ENCODE measurements around the gene LCLAT1. TPM values are rescaled to one million over a fixed set of nuclear protein-coding genes. Genes with fewer than 3 reads are reported as not detected.

Gene LCLAT1
- total RNA-seq, 1 experiment from 2014 or later = 32.9 TPM

GRCh38 chr2:30427606-30428347 lies 19.3 kb upstream of the LCLAT1 start:
- H3K79me2 ChIP-seq (ENCODE audit: insufficient read depth, low read length) = no peaks in the 10 kb centered on the region
- no peak overlapping the region for H2BK5ac ChIP-seq (ENCODE audit: insufficient read length, low read length)
- H4K8ac ChIP-seq (replicated peaks; ENCODE audit: insufficient read length, low read depth, low read length) = no peak overlapping the region
- Mint-ChIP-seq H3K4me3 (no peak overlapping the region), H3K9me3 (peaks cover 0 to 3% of the 10 kb centered on the region in 2 experiments; a peak in 1 of 5 replicates), H3K4me1 (peaks cover 0 to under 1% of the 10 kb centered on the region in 2 experiments; a peak in 1 of 4 replicates), H3K27me3 (ENCODE audit: low read depth) (no peaks in the 10 kb centered on the region), H3K36me3 (ENCODE audit: insufficient read depth in 1 of 3, low read depth in 3 of 3) (no peaks in the 10 kb centered on the region; a peak in 1 of 7 replicates), H3K27ac (no peak overlapping the region)
- H2BK20ac ChIP-seq (ENCODE audit: low read depth, low read length, poor library complexity, severe bottlenecking) = no peak overlapping the region
- H3K4me1 ChIP-seq (ENCODE audit: insufficient read depth, low read length) = no peaks in the 10 kb centered on the region
- H2BK12ac ChIP-seq (ENCODE audit: insufficient read length, low read depth, low read length) = no peak overlapping the region
- no peak overlapping the region for H3K27ac ChIP-seq (ENCODE audit: insufficient read length, low read depth, low read length)
- H3T11ph ChIP-seq (ENCODE audit: low read length) = no peak overlapping the region
- H4K20me1 ChIP-seq (ENCODE audit: control insufficient read depth, insufficient read depth, insufficient read length) = no peaks in the 10 kb centered on the region
- H3K23me2 ChIP-seq (ENCODE audit: insufficient read length, low read depth, low read length, poor library complexity, severe bottlenecking) = no peaks in the 10 kb centered on the region
- H3K4me2 ChIP-seq (ENCODE audit: insufficient read depth, insufficient read length, low read length) = no peak overlapping the region
- H2BK120ac ChIP-seq (ENCODE audit: low read depth, low read length, poor library complexity, severe bottlenecking) = no peak overlapping the region
- no peak overlapping the region for H3K4ac ChIP-seq (ENCODE audit: low read depth, low read length)
- no peak overlapping the region for H3K14ac ChIP-seq (ENCODE audit: insufficient read depth, low read length)
- TF ChIP-seq, protein P1, sequence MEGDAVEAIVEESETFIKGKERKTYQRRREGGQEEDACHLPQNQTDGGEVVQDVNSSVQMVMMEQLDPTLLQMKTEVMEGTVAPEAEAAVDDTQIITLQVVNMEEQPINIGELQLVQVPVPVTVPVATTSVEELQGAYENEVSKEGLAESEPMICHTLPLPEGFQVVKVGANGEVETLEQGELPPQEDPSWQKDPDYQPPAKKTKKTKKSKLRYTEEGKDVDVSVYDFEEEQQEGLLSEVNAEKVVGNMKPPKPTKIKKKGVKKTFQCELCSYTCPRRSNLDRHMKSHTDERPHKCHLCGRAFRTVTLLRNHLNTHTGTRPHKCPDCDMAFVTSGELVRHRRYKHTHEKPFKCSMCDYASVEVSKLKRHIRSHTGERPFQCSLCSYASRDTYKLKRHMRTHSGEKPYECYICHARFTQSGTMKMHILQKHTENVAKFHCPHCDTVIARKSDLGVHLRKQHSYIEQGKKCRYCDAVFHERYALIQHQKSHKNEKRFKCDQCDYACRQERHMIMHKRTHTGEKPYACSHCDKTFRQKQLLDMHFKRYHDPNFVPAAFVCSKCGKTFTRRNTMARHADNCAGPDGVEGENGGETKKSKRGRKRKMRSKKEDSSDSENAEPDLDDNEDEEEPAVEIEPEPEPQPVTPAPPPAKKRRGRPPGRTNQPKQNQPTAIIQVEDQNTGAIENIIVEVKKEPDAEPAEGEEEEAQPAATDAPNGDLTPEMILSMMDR (conservative IDR thresholded peaks at IDR 0.05) = no peak
- no CpG with 5 or more reads among the region's 8 CpGs for WGBS (ENCODE audit: extremely low coverage, insufficient read length, low lambda C conversion rate)
- H2AFZ ChIP-seq (ENCODE audit: low read length) = no peak overlapping the region
- no peaks in the 10 kb centered on the region for H3K27me3 ChIP-seq (ENCODE audit: insufficient read depth, low read length)
- H3K9me3 ChIP-seq (ENCODE audit: control insufficient read depth, low read depth, low read length) = no peaks in the 10 kb centered on the region
- H4K5ac ChIP-seq (ENCODE audit: insufficient read length, low read depth, low read length) = no peak overlapping the region
- H3K79me1 ChIP-seq (ENCODE audit: insufficient read depth, low read depth, low read length, poor library complexity, severe bottlenecking) = no peaks in the 10 kb centered on the region
- H4K91ac ChIP-seq (ENCODE audit: insufficient read length, low read depth, low read length) = no peak overlapping the region
- no peak overlapping the region for H3K9ac ChIP-seq (ENCODE audit: extremely low read depth, insufficient read length, low read length)
- H2AK5ac ChIP-seq (ENCODE audit: insufficient read length, low read length) = no peak overlapping the region
- no peak overlapping the region for H3K18ac ChIP-seq (ENCODE audit: insufficient read length, low read depth, low read length)
- no peak overlapping the region for H3K56ac ChIP-seq (ENCODE audit: insufficient read length, low read depth, low read length)
- no peak overlapping the region for H2BK15ac ChIP-seq (ENCODE audit: low read depth, low read length)
- DNase-seq = no peak
- no peak overlapping the region for H3K23ac ChIP-seq (ENCODE audit: insufficient read length, low read depth, low read length)

Data from H9 (cell line).